SIG-M5 (cell line): ENCODE measurements around the gene POLD2.

Source experiments
- DNase-seq: peaks from one replicate; lab custom pipeline; 2025; lab: John Stamatoyannopoulos, UW

The POLD2 gene

GRCh38 chr7:44113764-44114354 lies 9.5 kb downstream of the POLD2 start:
- DNase-seq, result no peak

GRCh38 chr7:44112997-44113763 lies 10.2 kb downstream of the POLD2 start:
- DNase-seq, result no peak

GRCh38 chr7:44112231-44112996 lies 10.9 kb downstream of the POLD2 start:
- DNase-seq, result no peak

GRCh38 chr7:44111761-44112160 lies 11.6 kb downstream of the POLD2 start:
- DNase-seq, result no peak

GRCh38 chr7:44110719-44111635 lies 12.4 kb downstream of the POLD2 start:
- no peak for DNase-seq

- no peak for DNase-seq
Measured at GRCh38 chr7:44109991-44110390, 13.4 kb downstream of the POLD2 start.

GRCh38 chr7:44108768-44109750 lies 14.3 kb downstream of the POLD2 start:
- DNase-seq, result no peak

- DNase-seq, result no peak
Measured at GRCh38 chr7:44107961-44108767, 15.2 kb downstream of the POLD2 start.

GRCh38 chr7:44107116-44107960 lies 16.0 kb downstream of the POLD2 start:
- no peak for DNase-seq

GRCh38 chr7:44106311-44107065 lies 16.9 kb downstream of the POLD2 start:
- no peak for DNase-seq

- no peak for DNase-seq
Measured at GRCh38 chr7:44105832-44106231, 17.5 kb downstream of the POLD2 start.

GRCh38 chr7:44104860-44105771 lies 18.2 kb downstream of the POLD2 start:
- no peak for DNase-seq

- DNase-seq, result no peak
Measured at GRCh38 chr7:44103923-44104859, 19.2 kb downstream of the POLD2 start, which contains the start of gene AEBP1. Gene AEBP1 (plus strand): TSS chr7:44104345. CDS start chr7:44104666, 321 bp downstream.

- no peak for DNase-seq
Measured at GRCh38 chr7:44103566-44103922, 19.8 kb downstream of the POLD2 start.

GRCh38 chr7:44102846-44103565 lies 20.3 kb downstream of the POLD2 start:
- no peak for DNase-seq
